GM12878 (cell line): Measurements from ENCODE around the gene CARM1.

Source experiments
- CEBPB ChIP-seq, 2 experiments: fragments of 150-350 bp in 1 of 2; IDR thresholded peaks; 2 replicates each; pipeline ENCODE4 v1.6.1; 2012 to 2014; ENCODE audit warnings: low read depth in 2 of 2, low read length in 2 of 2, borderline replicate concordance in 1 of 2, inconsistent platforms in 1 of 2
- CHD2 ChIP-seq: IDR thresholded peaks from 2 replicates; pipeline ENCODE4 v1.6.1; 2011; ENCODE audit warnings: low read depth, low read length, improper control_type of control experiment, borderline replicate concordance
- CHD4 ChIP-seq: fragments of 200-600 bp; sonication (generic); IDR thresholded peaks from 2 replicates; pipeline ENCODE4 v1.6.1; 2016; ENCODE audit warnings: mild to moderate bottlenecking
- CTCF ChIP-seq, 3 experiments: IDR thresholded peaks in 2 of 3; conservative IDR thresholded peaks in 1 of 3; 2 replicates each; pipeline ENCODE4 v1.5.1; 2011; ENCODE audit warnings: low read depth in 3 of 3, low read length in 3 of 3, mild to moderate bottlenecking in 3 of 3, control low read depth in 2 of 3, moderate library complexity in 2 of 3, inconsistent platforms in 1 of 3, mixed read lengths in 1 of 3; ENCODE audit not compliant: control insufficient read depth in 2 of 3, insufficient read depth in 1 of 3; ENCODE audit errors: extremely low read depth in 1 of 3
- E2F4 ChIP-seq: IDR thresholded peaks from 2 replicates; pipeline ENCODE4 v1.6.1; 2012; ENCODE audit warnings: low read depth, low read length, improper control_type of control experiment
- EP300 ChIP-seq, 2 experiments: fragments of 150-350 bp in 1 of 2; IDR thresholded peaks; 2 replicates each; pipeline ENCODE4 v1.6.1; 2011 to 2012; ENCODE audit warnings: low read depth in 2 of 2, low read length in 2 of 2, borderline replicate concordance in 1 of 2, improper control_type of control experiment in 1 of 2, inconsistent platforms in 1 of 2; ENCODE audit not compliant: control insufficient read depth in 1 of 2
- EZH2 ChIP-seq: IDR thresholded peaks from 2 replicates; pipeline ENCODE4 v1.6.1; 2012; ENCODE audit warnings: low read depth, mild to moderate bottlenecking, control low read depth, inconsistent platforms, low read length, borderline replicate concordance; ENCODE audit not compliant: control insufficient read depth
- FOXM1 ChIP-seq: IDR thresholded peaks from 2 replicates; pipeline ENCODE4 v1.6.1; 2012; ENCODE audit warnings: low read depth, mild to moderate bottlenecking, inconsistent platforms, low read length, moderate library complexity
- NBN ChIP-seq: fragments of 450-650 bp; IDR thresholded peaks from 2 replicates; pipeline ENCODE4 v1.6.1; 2016
- POLR2A ChIP-seq: IDR thresholded peaks from 2 replicates; pipeline ENCODE4 v1.6.1; 2011; ENCODE audit warnings: low read depth, mild to moderate bottlenecking, low read length
- RELA ChIP-seq: fragments of 450-650 bp; IDR thresholded peaks from 2 replicates; pipeline ENCODE4 v1.8.0; 2014; ENCODE audit warnings: borderline replicate concordance; ENCODE audit not compliant: partially characterized antibody
- SUZ12 ChIP-seq: fragments of 200-600 bp; sonication (generic); IDR thresholded peaks from one replicate; pipeline ENCODE4 v1.6.1; 2018; ENCODE audit warnings: antibody characterized with exemption, mild to moderate bottlenecking; ENCODE audit not compliant: unreplicated experiment

GRCh38 chr19:10922638-10923014 lies 51.3 kb downstream of the CARM1 start:
- TF ChIP-seq CTCF (IDR thresholded peaks at IDR 0.05 in 2 of 3, conservative IDR thresholded peaks at IDR 0.05 in 1 of 3; ENCODE audit: control insufficient read depth in 2 of 3, extremely low read depth in 1 of 3, insufficient read depth in 1 of 3, low read depth in 3 of 3, low read length in 3 of 3): no peak
- no peak; the same call in 1 of the 2 replicates for TF ChIP-seq POLR2A
- TF ChIP-seq SUZ12: no peak
- TF ChIP-seq NBN: no peak
- no peak for TF ChIP-seq EZH2
- TF ChIP-seq CHD2: no peak
- no peak for TF ChIP-seq CEBPB (IDR thresholded peaks at IDR 0.05; ENCODE audit: borderline replicate concordance in 1 of 2, low read depth in 2 of 2, low read length in 2 of 2)
- TF ChIP-seq E2F4: no peak
- no peak for TF ChIP-seq FOXM1
- TF ChIP-seq EP300 (IDR thresholded peaks at IDR 0.05; ENCODE audit: borderline replicate concordance in 1 of 2, control insufficient read depth in 1 of 2, low read depth in 2 of 2, low read length in 2 of 2): no peak
- no peak for TF ChIP-seq CHD4
- no peak for TF ChIP-seq RELA
